ENCODE measurements around the gene OR2V1. TPM values are rescaled to one million over a fixed set of nuclear protein-coding genes. Genes with fewer than 3 reads are reported as not detected.

Gene OR2V1
- total RNA-seq, 6 donors from 2014 or later: not detected

- Histone ChIP-seq H3K9me3 (no peaks in the 10 kb centered on the region), H3K27me3 (peaks cover 1 to 30% (median 11%) of the 10 kb centered on the region in 4 donors), H3K4me3 (no peak overlapping the region), H3K27ac (no peak overlapping the region), H3K4me1 (peaks cover 0 to 18% (median 11%) of the 10 kb centered on the region in 4 donors), H3K36me3 (no peaks in the 10 kb centered on the region)
- 35 to 43% methylated on average over 14 of the region's 14 CpGs for WGBS, 2 donors
- ATAC-seq (ENCODE audit: low FRiP score in 2 of 2): no peak
- TF ChIP-seq CTCF (IDR thresholded peaks at IDR 0.05) (no peak), POLR2A (IDR thresholded peaks at IDR 0.05) (no peak), POLR2AphosphoS5 (IDR thresholded peaks at IDR 0.05) (no peak), EP300 (IDR thresholded peaks at IDR 0.05) (no peak)
- no peak for DNase-seq
These were observed 37.7 kb upstream of the OR2V1 start for GRCh38 chr5:181168595-181169118.

GRCh38 chr5:181167814-181168488 is 37.0 kb upstream of the OR2V1 start:
- no peak for ATAC-seq (ENCODE audit: low FRiP score in 2 of 2)
- H3K4me1 ChIP-seq: peaks cover 0 to 12% (median 8%) of the 10 kb centered on the region in 4 donors
- H3K4me3 ChIP-seq: no peak overlapping the region
- WGBS, 2 donors: 16 to 21% methylated on average over 10 to 11 of the region's 11 CpGs
- H3K27me3 ChIP-seq: peaks cover 1 to 30% (median 11%) of the 10 kb centered on the region in 4 donors
- no peak overlapping the region for H3K27ac ChIP-seq
- no peak for TF ChIP-seq EP300 (IDR thresholded peaks at IDR 0.05)
- peak in 2 of 6 experiments; percentile 15 to 25 for TF ChIP-seq CTCF (IDR thresholded peaks at IDR 0.05)
- no peaks in the 10 kb centered on the region for H3K36me3 ChIP-seq
- no peak for DNase-seq
- H3K9me3 ChIP-seq: no peaks in the 10 kb centered on the region

GRCh38 chr5:181166812-181167733 is 36.1 kb upstream of the OR2V1 start:
- WGBS, 2 donors: 63 to 80% methylated on average over 6 of the region's 6 CpGs
- TF ChIP-seq EP300 (IDR thresholded peaks at IDR 0.05): no peak
- TF ChIP-seq CTCF (IDR thresholded peaks at IDR 0.05): no peak
- no peak for TF ChIP-seq POLR2A (IDR thresholded peaks at IDR 0.05)
- no peak for TF ChIP-seq POLR2AphosphoS5 (IDR thresholded peaks at IDR 0.05)
- Histone ChIP-seq H3K36me3 (no peaks in the 10 kb centered on the region), H3K4me1 (peaks cover 0 to 10% (median 6%) of the 10 kb centered on the region in 4 donors), H3K4me3 (no peak overlapping the region), H3K9me3 (no peaks in the 10 kb centered on the region), H3K27me3 (peaks cover 1 to 30% (median 11%) of the 10 kb centered on the region in 4 donors), H3K27ac (no peak overlapping the region)
- ATAC-seq (ENCODE audit: low FRiP score in 2 of 2) (no peak), DNase-seq (no peak)

- Histone ChIP-seq H3K27me3 (peaks cover 0 to 11% (median 0%) of the 10 kb centered on the region in 4 donors), H3K27ac (no peak overlapping the region), H3K9me3 (no peaks in the 10 kb centered on the region), H3K4me1 (peaks cover 0 to 15% (median 3%) of the 10 kb centered on the region in 4 donors), H3K36me3 (no peaks in the 10 kb centered on the region), H3K4me3 (no peak overlapping the region)
- DNase-seq: no peak
- ATAC-seq (ENCODE audit: low FRiP score in 2 of 2): no peak
- 20 to 32% methylated on average over 38 to 45 of the region's 52 CpGs for WGBS, 2 donors
- TF ChIP-seq POLR2AphosphoS5 (IDR thresholded peaks at IDR 0.05) (no peak), EP300 (IDR thresholded peaks at IDR 0.05) (no peak), POLR2A (IDR thresholded peaks at IDR 0.05) (no peak), CTCF (IDR thresholded peaks at IDR 0.05) (no peak)
These were observed 33.3 kb upstream of the OR2V1 start for GRCh38 chr5:181164076-181164952.

Measured in upper lobe of left lung (tissue), 6 donors.